Measurements from ENCODE around the gene IMPA2.

DNA sequence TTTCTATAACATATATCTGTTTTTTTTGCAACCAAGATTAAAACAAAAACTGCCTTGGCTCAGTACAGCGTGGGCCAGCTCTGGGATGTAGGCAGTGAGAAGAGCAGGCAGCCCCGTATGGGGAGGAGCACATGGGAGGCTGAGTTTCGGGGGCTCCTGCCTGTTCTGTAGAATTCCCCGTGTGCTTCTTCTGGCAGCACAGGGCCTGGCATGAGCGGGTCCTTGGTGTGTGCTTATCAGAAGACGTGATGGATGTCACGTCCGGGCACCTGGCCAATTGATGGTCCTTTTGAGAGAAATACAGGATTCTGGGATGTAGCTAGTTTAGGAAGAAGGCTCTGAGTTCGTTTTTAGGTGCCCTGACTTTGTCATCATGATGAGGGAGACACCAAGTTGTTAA is 16.2 kb downstream of the IMPA2 start:
- TF ChIP-seq GATA2 (IDR thresholded peaks at IDR 0.05; ENCODE audit: low read depth, low read length) (no peak), GATA3 (IDR thresholded peaks at IDR 0.05; ENCODE audit: low read depth, low read length) (no peak)

Data from SH-SY5Y (cell line).